ENCODE results near the gene PRKCB.

The PRKCB gene

DNA sequence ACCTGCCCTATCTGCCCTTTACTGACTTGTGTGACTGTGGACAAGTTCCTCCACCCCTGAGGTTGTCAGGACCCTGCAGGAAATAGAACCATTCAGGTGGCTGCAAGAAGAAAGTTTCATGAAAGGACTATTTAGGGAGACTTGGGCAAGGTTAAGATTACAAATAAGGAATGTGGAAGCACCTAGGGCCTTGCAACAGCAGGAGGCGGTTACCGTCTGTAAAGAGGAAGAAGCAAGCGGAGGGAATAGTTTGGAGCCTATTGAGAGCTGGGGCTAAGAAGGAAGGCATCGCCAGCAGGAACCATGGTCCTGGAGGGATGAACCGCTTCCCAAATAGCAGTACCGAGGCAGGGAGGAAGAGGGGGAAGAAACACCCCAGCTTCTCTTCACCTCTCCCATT is 132.4 kb downstream of the PRKCB start:
- DNase-seq = no peak

DNA sequence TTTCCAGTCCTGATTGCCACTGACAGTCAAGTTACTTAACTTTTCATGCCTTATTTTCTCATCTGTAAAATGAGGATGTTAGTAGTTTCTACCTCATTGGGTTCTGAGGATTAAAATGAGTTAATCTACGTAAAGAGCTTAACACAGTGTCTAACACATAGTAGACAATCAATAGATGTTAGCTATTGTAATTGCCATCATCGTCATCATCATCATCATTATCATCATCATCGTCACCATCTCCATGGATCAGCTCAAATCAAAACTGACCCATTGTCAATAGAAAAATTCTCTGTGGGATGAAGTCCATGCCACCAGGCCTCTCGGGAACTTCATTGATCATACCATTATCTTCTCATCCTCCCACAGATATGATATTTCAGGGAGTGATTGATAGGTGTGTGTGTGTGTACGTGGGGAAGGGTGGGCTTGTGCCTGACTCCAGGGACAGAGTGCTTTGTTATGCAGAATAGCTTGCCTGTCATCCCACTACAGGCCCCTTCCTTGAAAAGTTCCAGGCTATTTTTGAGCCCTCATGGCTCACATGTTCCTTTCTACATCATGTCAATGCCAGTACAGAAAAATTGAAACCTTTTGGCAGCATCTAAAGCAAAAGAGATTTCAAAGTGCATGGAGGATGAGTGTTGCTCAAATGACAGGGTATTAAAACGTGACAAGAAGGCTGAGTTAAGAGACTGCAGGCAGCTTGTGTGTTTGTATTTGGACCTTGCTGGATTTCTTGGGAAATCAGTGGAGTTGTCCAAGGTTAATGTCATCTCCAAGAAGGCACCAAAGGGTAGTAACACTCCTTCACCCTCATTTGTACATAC is 133.9 kb downstream of the PRKCB start:
- DNase-seq = no peak

- no peak for DNase-seq
Observed at GRCh38 chr16:23974223-23974622, 138.4 kb downstream of the PRKCB start.

- no peak for DNase-seq
Observed at GRCh38 chr16:23975293-23975692, 139.5 kb downstream of the PRKCB start.

DNA sequence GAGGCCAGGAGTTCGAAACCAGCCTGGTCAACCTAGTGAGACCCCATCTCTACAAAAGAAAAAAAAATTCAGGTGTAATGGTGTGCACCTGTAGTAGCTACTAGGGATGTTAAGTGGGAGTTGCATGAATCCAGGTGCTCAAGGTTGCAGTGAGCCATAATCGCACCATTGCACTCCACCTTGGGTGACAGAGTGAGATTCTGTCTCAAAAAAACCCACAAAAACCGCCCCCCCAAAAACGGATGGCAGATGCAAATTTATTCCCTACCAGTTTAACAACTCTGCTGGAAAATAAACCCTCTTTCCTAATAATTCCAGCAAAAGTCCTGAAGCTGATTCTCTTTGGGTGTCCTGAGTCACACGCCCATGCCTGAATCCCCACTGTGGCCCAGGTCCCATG is 140.3 kb downstream of the PRKCB start:
- DNase-seq = no peak

- no peak for DNase-seq
Observed at GRCh38 chr16:23976524-23976923, 140.7 kb downstream of the PRKCB start.

- DNase-seq = no peak
Observed at GRCh38 chr16:23979441-23979840, 143.7 kb downstream of the PRKCB start.

GRCh38 chr16:23979982-23980381 is 144.2 kb downstream of the PRKCB start:
- no peak for DNase-seq

DNA sequence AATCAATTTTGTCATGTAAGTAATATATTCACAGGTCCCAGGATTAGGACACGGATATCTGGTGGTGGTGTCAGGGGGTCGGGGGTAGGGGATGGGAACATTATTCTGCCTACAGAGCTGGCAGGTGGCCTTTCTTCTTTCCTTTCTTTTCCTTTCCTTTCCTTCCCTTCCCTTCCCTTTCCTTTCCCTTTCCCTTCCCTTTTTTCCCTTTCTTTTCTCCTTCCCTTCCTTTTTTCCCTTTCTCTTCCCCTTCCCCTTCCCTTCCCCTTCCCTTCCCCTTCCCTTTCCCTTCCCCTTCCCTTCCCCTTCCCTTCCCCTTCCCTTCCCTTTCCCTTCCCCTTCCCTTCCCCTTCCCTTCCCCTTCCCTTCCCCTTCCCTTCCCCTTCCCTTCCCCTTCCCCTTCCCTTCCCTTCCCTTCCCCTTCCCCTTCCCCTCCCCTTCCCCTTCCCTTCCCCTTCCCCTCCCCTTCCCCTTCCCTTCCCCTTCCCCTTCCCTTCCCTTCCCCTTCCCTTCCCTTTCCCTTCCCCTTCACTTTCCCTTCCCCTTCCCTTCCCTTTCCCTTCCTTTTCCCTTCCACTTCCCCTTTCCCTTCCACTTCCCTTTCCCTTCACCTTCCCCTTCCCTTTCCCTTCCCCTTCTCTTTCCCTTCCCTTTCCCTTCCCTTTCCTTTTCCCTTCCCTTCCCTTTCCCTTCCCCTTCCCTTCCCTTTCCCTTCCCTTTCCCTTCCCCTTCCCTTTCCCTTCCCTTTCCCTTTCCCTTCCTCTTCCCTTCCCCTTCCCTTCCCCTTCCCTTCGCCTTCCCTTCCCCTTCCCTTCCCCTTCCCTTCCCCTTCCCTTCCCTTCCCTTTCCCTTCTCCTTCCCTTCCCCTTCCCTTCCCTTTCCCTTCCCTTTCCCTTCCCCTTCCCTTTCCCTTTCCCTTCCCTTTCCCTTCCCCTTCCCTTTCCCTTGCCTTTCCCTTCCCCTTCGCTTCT is 145.9 kb downstream of the PRKCB start:
- no peak for DNase-seq

DNA sequence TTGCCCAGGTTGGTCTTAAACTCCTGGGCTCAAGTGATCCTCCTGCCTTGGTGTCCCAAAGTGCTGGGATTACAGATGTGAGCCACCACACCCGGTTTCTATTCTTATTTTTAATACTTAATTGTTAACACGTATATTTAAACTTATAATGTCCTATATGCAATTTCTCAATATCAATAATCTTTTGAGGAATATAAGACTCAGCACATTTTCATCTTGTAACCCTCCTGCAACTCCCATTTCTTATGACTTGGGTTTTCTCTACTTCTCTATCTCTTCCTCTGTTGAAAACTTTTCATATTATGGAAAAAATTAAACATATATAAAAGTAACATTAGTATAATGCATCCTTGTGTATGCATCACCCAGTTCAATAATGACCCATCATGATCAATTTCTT is 150.7 kb downstream of the PRKCB start:
- DNase-seq = no peak

- no peak for DNase-seq
Observed at GRCh38 chr16:23987443-23987842, 151.7 kb downstream of the PRKCB start.

DNA sequence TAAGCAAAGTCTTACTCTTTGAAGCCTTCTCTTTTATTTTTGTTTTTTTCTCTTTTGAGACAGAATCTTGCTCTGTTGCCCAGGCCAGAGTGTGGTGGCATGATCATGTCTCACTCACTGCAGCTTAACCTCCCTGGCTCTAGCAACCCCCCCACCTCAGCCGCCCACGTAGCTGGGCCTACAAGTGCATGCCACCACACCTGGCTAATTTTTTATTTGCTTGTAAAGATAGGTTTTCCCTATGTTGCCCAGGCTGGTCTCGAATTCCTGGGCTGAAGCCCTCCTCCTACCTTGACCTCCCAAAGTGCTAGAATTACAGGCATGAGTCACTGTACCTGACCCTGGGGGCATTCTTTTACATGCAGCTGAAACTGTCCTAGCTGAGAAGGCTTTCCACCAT is 154.7 kb downstream of the PRKCB start:
- DNase-seq = no peak

DNA sequence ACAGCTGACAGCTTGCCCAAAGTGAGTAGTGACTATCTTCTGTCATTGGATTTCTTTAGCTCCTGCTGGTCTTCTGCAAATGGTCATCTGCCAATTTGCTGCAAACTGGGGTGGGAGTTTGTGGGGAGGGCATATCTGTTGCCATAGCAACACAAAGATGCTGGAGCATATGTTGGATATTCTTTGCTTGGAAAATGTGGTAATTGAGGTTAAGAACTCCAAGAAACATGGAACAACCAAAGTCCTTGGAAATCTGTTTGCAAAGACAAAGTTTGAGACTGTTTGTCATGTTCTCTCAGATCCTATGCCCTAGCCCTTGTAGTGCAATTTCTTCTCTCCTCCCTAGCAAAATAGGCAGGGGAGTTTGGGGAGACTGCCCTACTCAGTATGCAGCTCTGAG is 155.3 kb downstream of the PRKCB start:
- no peak for DNase-seq

DNA sequence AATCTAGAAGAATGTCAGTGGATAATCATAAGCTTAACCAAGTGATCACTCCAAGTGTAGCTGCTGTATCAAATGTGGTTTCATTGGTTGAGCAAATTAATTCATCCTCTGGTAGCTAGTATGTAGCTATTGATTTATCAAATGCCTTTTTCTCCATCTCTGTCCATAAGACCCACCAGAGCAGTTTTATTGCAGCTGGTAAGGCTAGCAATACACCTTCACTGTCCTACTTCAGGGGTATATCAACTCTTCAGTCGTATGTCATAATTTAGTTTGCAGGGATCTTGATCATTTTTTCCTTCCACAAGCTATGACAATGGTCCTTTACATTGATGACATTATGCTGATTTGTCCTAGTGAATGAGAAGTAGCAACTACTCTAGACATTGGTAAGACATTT is 158.8 kb downstream of the PRKCB start:
- no peak for DNase-seq

DNA sequence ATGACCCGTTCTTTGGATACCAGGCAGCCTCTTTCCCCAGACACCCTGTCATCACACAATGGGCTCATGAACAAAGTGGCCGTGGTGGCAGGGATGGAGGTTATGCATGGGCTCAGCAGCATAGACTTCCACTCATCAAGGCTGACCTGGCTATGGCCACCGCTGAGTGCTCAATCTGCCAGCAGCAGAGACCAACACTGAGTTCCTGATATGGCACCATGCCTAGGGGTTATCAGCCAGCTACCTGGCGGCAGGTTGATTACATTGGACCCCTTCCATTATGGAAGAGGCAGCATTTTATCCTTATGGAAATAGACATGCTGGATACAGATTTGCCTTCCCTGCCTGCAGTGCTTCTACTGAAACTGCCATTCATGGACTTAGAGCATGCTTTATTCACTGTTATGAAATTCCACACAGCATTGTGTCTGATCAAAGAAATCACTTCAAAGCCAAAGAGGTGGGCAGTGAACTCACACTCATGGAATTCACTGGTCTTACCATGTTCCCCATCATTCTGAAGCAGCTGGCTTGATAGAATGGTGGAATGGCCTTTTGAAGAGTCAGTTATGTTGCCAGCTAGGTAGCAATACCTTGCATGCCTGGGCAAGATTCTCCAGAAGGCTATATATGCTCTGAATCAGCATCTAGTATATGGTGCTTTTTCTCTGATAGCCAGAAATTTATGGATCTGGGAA is 160.6 kb downstream of the PRKCB start:
- DNase-seq = peak in 3 of 14 donors; percentile 20 to 97 (median 48)

DNA sequence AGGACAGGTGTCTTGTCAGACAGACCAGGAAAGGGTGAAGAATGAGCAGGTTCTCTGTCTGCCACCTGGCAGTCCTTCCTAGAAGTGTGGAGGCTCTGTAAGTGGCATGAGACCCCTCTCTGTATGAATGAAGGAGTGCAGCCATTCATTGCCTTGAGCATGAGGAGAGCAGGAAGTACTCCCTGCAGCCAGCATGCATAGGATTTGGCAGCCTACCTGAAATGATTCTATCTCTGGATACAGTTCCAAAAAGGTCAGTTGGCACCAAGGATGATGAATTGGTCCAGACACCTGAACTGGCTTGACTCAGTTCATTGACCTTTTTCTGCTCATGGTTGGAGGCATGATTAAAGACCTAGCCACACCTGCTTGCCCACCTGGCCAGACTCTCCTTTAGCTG is 163.0 kb downstream of the PRKCB start:
- peak in 1 of 14 donors; percentile 82 for DNase-seq

DNA sequence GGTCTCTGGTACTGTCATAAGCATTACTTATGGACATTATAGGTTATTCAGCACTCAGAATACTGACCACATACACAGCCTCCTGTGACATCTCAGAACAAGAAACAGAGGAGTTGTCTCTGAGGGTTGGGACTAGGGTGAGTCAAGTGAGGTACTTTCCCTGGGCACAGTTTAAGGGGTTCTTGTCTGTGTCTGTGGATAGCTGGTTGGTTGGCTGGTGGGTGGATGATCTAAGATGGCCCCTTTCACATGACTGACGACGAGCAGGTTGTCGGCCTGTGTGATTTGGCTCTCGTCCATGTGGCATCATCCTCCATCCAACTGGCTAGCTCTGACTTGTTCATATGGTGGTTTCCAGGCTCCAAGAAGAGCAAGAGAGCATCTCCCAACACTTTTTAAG is 163.9 kb downstream of the PRKCB start:
- peak in 1 of 14 donors; percentile 66 for DNase-seq

DNA sequence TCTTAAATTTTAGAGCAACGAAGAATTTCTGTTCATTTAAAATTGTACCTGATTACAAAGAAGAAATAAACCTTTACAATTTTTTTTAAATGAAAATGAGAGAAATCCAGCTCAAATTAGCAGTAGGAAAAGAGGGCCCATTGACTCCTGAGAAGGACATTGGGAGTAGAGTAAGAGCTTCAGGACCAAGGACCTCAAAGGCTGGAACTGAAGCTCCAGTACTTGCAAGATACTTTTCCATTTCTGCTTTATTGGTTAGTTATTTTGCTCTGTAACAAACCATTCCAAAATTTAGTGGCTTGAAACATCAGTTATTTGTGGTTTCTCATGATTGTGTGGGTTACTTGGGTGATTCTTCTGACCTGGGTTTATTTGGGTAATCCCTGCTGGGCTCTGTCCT is 165.9 kb downstream of the PRKCB start:
- DNase-seq = no peak

DNA sequence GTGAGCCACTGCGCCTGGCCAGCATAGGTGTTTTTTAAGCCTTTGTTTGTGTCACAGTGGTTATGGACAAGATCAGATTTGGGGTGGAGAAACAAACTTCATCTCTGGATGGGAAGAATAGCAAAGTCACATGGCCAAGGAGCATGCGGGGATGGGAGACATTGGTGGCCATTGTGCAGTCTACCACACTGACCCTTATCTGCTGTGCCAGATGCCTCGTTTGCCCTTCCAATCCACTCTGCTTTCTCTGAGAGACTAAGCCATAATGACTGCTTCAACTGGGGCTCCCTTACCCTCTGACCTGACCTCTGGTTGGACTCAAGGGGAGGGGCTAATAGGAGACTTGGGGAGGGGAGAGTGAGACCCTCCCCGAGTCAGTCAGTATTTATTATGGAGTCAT is 166.8 kb downstream of the PRKCB start:
- DNase-seq = no peak

DNA sequence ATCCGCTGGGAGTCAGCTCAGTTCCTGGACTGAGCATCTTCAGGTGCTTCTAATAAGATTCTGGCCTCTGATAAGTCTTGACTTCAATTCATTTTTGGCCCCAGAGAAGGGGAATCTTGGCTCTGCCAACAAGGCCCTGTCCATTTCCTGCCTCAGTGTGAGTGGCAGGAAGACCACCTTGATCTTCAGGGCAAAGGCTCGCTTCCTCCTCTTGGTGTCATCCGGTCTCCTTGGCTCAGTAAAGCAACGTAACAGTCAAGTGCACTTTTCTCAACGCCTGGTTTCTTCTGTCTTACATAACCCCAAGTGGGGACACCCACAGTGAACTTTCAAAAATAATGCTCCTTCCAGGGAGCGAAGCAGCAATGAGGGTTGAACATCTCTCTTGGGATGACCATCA is 169.8 kb downstream of the PRKCB start:
- DNase-seq = no peak

DNA sequence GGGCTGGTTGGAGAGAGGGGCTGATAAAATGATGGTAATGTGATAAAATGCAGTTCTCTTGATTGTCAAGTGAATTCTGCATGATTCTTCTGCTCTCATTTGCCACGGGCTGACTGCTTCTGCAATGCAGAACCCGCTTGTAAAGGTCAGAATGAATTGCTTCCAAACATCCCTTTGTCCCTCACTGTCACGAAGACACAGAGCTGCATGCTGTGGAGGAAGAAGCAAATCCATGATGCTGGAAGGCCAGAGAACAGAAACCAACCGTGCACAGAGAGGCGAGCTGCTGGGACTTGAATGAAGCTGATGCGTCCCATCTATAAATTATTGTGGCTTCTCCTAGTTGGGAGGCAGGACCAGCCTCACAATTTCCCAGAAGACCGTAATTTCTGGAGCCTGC is 171.6 kb downstream of the PRKCB start:
- no peak for DNase-seq

GRCh38 chr16:24007934-24008333 is 172.2 kb downstream of the PRKCB start:
- no peak for DNase-seq

- DNase-seq = no peak
Observed at GRCh38 chr16:24009098-24009497, 173.3 kb downstream of the PRKCB start.

All from C1 segment of cervical spinal cord (tissue), 14 donors.